Activated CD4-positive, alpha-beta memory T cell treated with anti-CD3 and anti-CD28 coated beads, Interleukin-2, amount 10 ng/mL, durations not matched to agents 7 days and 5 days (primary cell): ENCODE results near the gene GAS2L2. TPM values are rescaled to one million over a fixed set of nuclear protein-coding genes. Genes with fewer than 3 reads are reported as not detected.

Experiments used
- CTCF ChIA-PET: fragments of 350-600 bp; sonication (Branson Sonifier 250); formaldehyde crosslinking; loops from one replicate; lab custom pipeline; 2021; ENCODE audit warnings: antibody characterized with exemption, inconsistent platforms; lab: Charles Lee
- POLR2A ChIA-PET: fragments of 350-600 bp; sonication (Branson Sonifier 250); formaldehyde crosslinking; loops from one replicate; lab custom pipeline; 2021; ENCODE audit warnings: antibody characterized with exemption; lab: Charles Lee
- DNase-seq: peaks from one replicate; pipeline ENCODE4 v3.0.0-alpha.2; 2020
- H3K27ac Mint-ChIP-seq: one replicate; pipeline ENCODE4 v1.8.0; 2021; ENCODE audit warnings: mild to moderate bottlenecking, mixed read lengths
- H3K27me3 Mint-ChIP-seq: one replicate; pipeline ENCODE4 v1.8.0; 2021; ENCODE audit warnings: mixed read lengths
- H3K36me3 Mint-ChIP-seq: one replicate; pipeline ENCODE4 v1.8.0; 2021; ENCODE audit warnings: low read depth, mixed read lengths
- H3K4me1 Mint-ChIP-seq: one replicate; pipeline ENCODE4 v1.8.0; 2021; ENCODE audit warnings: mixed read lengths
- H3K4me3 Mint-ChIP-seq: one replicate; pipeline ENCODE4 v1.8.0; 2021; ENCODE audit warnings: mild to moderate bottlenecking, mixed read lengths
- H3K9me3 Mint-ChIP-seq: one replicate; pipeline ENCODE4 v1.8.0; 2021; ENCODE audit warnings: mixed read lengths
- total RNA-seq, 2 experiments: library from RNA; stranded (reverse); gene quantifications; one replicate each; pipeline ENCODE4 v1.2.3, GENCODE V29; 2021

GAS2L2 gene
- total RNA-seq, 2 experiments from 2014 or later = not detected

GRCh38 chr17:35742496-35742895 lies 10.5 kb downstream of the GAS2L2 start:
- Mint-ChIP-seq H3K4me1 (peaks cover 6% of the 10 kb centered on the region), H3K9me3 (no peaks in the 10 kb centered on the region), H3K27ac (no peak overlapping the region), H3K4me3 (no peak overlapping the region), H3K36me3 (no peaks in the 10 kb centered on the region), H3K27me3 (peaks cover 38% of the 10 kb centered on the region)
- DNase-seq = no peak
- POLR2A ChIA-PET = no interaction called here
- CTCF ChIA-PET = no interaction called here

- no peak overlapping the region for H3K27ac Mint-ChIP-seq
- H3K4me1 Mint-ChIP-seq = peaks cover 6% of the 10 kb centered on the region
- H3K9me3 Mint-ChIP-seq = no peaks in the 10 kb centered on the region
- CTCF ChIA-PET = no interaction called here
- peaks cover 38% of the 10 kb centered on the region for H3K27me3 Mint-ChIP-seq
- DNase-seq = peak; percentile 29
- no peak overlapping the region for H3K4me3 Mint-ChIP-seq
- H3K36me3 Mint-ChIP-seq = no peaks in the 10 kb centered on the region
- POLR2A ChIA-PET = no interaction called here
Observed at GRCh38 chr17:35740997-35741931, 11.8 kb downstream of the GAS2L2 start.

DNA sequence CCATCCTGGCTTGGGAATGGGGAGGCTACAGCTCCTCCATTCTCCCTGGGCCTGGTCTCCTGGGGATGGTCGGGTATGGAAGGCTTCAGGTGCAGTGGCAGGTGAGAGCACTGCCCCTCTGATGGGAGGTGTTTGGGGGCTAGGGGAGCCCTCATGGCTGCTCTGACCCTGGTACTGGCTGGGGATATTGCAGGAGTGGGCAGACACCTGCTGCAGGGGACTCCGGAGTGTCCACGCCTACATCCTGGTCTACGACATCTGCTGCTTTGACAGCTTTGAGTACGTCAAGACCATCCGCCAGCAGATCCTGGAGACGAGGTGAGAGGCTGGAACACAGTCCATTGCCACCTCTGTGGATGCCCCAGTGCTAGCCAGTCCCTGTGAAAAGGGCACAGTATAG lies 12.8 kb downstream of the GAS2L2 start:
- Mint-ChIP-seq H3K4me3 (no peak overlapping the region), H3K36me3 (no peaks in the 10 kb centered on the region), H3K4me1 (peaks cover 6% of the 10 kb centered on the region), H3K27ac (no peak overlapping the region), H3K9me3 (no peaks in the 10 kb centered on the region), H3K27me3 (peaks cover 38% of the 10 kb centered on the region)
- ChIA-PET POLR2A (interaction anchor here (1.0 kb wide), 1 partner anchor 18 kb away, joined by 3 read pairs; no protein-coding TSS in a partner anchor), CTCF (interaction anchor here (1.0 to 1.3 kb wide), 4 partner anchors 7 to 127 kb away, joined by 3 to 5 read pairs (median 3); no protein-coding TSS in a partner anchor)
- no peak for DNase-seq

- Mint-ChIP-seq H3K27ac (no peak overlapping the region), H3K9me3 (no peaks in the 10 kb centered on the region), H3K4me1 (peaks cover 6% of the 10 kb centered on the region), H3K27me3 (peaks cover 32% of the 10 kb centered on the region), H3K4me3 (no peak overlapping the region), H3K36me3 (no peaks in the 10 kb centered on the region)
- ChIA-PET CTCF (interaction anchor here (0.7 to 1.3 kb wide), 2 partner anchors 9 to 25 kb away, joined by 3 read pairs; no protein-coding TSS in a partner anchor), POLR2A (interaction anchor here (1.1 kb wide), 1 partner anchor 71 kb away, joined by 3 read pairs; the partner anchor contains the start of gene TAF15)
- no peak for DNase-seq
Observed at GRCh38 chr17:35738519-35739133, 14.4 kb downstream of the GAS2L2 start.

GRCh38 chr17:35736236-35736635 lies 16.8 kb downstream of the GAS2L2 start:
- no peak overlapping the region for H3K4me3 Mint-ChIP-seq
- H3K27me3 Mint-ChIP-seq = peaks cover 34% of the 10 kb centered on the region
- H3K27ac Mint-ChIP-seq = no peak overlapping the region

DNA sequence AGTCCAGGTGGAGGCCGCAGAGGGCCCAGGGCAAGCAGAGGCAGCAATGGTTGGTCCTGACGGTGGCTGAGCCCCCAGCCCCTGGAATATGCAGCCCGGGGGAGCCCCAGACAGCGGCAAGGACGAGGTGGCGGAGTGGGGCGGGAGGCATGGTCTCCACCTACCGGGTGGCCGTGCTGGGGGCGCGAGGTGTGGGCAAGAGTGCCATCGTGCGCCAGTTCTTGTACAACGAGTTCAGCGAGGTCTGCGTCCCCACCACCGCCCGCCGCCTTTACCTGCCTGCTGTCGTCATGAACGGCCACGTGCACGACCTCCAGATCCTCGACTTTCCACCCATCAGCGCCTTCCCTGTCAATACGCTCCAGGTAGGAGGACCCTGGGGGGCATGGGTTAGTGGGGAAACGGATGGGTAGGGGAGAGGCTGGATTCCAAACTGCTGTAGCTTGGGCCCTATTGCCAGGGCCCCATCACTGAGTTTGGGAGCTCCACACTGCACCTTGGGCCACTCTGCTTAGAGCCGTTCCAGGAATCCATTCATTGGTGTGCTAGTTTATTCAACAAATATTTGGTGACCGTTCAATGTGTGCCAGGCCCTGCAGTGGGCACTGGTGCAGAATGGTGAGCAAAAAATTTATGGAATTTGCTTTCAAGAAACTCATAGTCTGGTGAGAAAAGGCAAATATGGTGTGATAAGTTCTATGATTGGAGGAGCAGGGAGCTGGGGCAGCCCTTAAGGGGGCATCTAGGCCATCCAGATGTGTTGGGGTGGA lies 17.8 kb downstream of the GAS2L2 start:
- Mint-ChIP-seq H3K36me3 (peaks cover 6% of the 10 kb centered on the region), H3K27me3 (peaks cover 36% of the 10 kb centered on the region), H3K4me3 (no peak overlapping the region), H3K27ac (no peak overlapping the region), H3K4me1 (peaks cover 6% of the 10 kb centered on the region), H3K9me3 (no peaks in the 10 kb centered on the region)
- POLR2A ChIA-PET = no interaction called here
- no peak for DNase-seq
- CTCF ChIA-PET = interaction anchor here (1.5 kb wide), 1 partner anchor 12 kb away, joined by 4 read pairs; no protein-coding TSS in a partner anchor

More at GRCh38 chr17:35736236-35736635, 16.8 kb downstream of the GAS2L2 start:
- Mint-ChIP-seq H3K36me3 (no peaks in the 10 kb centered on the region), H3K9me3 (no peaks in the 10 kb centered on the region), H3K4me1 (peaks cover 5% of the 10 kb centered on the region)
- CTCF ChIA-PET = interaction anchor here (1.5 kb wide), 1 partner anchor 11 kb away, joined by 4 read pairs; no protein-coding TSS in a partner anchor
- POLR2A ChIA-PET = interaction anchor here (1.3 kb wide), 1 partner anchor 23 kb away, joined by 3 read pairs; no protein-coding TSS in a partner anchor
- no peak for DNase-seq

GRCh38 chr17:35734396-35734795 lies 18.6 kb downstream of the GAS2L2 start:
- no peak overlapping the region for H3K27ac Mint-ChIP-seq

GRCh38 chr17:35733366-35733765 lies 19.7 kb downstream of the GAS2L2 start:
- POLR2A ChIA-PET = no interaction called here
- CTCF ChIA-PET = no interaction called here
- no peak overlapping the region for H3K27ac Mint-ChIP-seq
- H3K27me3 Mint-ChIP-seq = peaks cover 24% of the 10 kb centered on the region
- peaks cover 6% of the 10 kb centered on the region for H3K36me3 Mint-ChIP-seq
- H3K4me1 Mint-ChIP-seq = peaks cover 6% of the 10 kb centered on the region
- H3K9me3 Mint-ChIP-seq = no peaks in the 10 kb centered on the region
- no peak for DNase-seq
- no peak overlapping the region for H3K4me3 Mint-ChIP-seq

More at GRCh38 chr17:35734396-35734795, 18.6 kb downstream of the GAS2L2 start:
- ChIA-PET CTCF (no interaction called here), POLR2A (no interaction called here)
- H3K36me3 Mint-ChIP-seq = peaks cover 6% of the 10 kb centered on the region
- no peak for DNase-seq
- no peaks in the 10 kb centered on the region for H3K9me3 Mint-ChIP-seq
- no peak overlapping the region for H3K4me3 Mint-ChIP-seq
- H3K27me3 Mint-ChIP-seq = peaks cover 28% of the 10 kb centered on the region
- H3K4me1 Mint-ChIP-seq = peaks cover 6% of the 10 kb centered on the region

GRCh38 chr17:35732806-35733136 lies 20.3 kb downstream of the GAS2L2 start:
- peaks cover 6% of the 10 kb centered on the region for H3K4me1 Mint-ChIP-seq
- peaks cover 10% of the 10 kb centered on the region for H3K36me3 Mint-ChIP-seq
- CTCF ChIA-PET = no interaction called here
- POLR2A ChIA-PET = no interaction called here
- no peak overlapping the region for H3K27ac Mint-ChIP-seq
- peaks cover 24% of the 10 kb centered on the region for H3K27me3 Mint-ChIP-seq
- no peak overlapping the region for H3K4me3 Mint-ChIP-seq
- H3K9me3 Mint-ChIP-seq = no peaks in the 10 kb centered on the region
- no peak for DNase-seq

GRCh38 chr17:35731917-35732805 lies 20.9 kb downstream of the GAS2L2 start:
- no peak for DNase-seq
- ChIA-PET CTCF (interaction anchor here (1.3 to 1.5 kb wide), 2 partner anchors 15 to 32 kb away, joined by 3 to 7 read pairs; no protein-coding TSS in a partner anchor), POLR2A (interaction anchor here (1.1 kb wide), 1 partner anchor 10 kb away, joined by 3 read pairs; no protein-coding TSS in a partner anchor)
- H3K4me1 Mint-ChIP-seq = peaks cover 6% of the 10 kb centered on the region
- H3K27ac Mint-ChIP-seq = no peak overlapping the region
- H3K9me3 Mint-ChIP-seq = no peaks in the 10 kb centered on the region
- H3K36me3 Mint-ChIP-seq = peaks cover 15% of the 10 kb centered on the region
- H3K4me3 Mint-ChIP-seq = no peak overlapping the region
- H3K27me3 Mint-ChIP-seq = peaks cover 24% of the 10 kb centered on the region

DNA sequence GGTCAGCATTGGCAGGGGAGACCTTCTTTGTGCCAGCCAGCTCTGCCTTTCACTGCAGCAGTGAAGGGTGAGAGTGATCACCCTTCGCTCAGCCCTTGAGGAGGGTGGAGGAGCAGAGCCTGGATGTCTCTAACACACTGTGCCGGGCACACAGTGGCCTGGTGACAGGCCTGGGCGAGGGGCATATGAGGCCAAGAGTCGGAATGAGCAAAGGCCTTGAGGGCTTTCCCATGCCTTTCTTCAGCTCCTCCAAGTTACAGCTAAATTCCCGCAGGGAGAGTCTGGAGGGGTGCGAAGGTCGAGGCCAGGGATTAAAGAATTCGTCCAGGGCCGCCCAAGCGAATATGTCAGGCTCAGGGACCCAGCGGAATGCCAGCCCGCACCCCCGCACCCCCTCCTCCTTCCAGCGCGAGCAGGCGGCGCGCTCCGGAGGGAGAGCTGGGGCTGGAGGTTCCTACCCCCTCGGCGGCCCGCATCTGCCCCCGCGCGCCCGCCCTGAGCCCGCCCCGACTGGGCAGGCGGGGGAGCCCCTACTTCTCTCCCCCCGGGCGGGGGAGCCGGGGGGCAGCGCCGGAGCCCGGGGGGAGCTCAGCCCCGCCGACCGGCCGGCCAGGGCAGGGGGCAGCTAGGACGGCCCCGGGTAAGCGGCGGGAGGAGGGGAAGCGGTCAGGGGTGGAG lies 21.7 kb downstream of the GAS2L2 start, which contains the start of gene RASL10B:
Gene RASL10B, plus strand, starts transcription at position 401 of the 678 bp plus-strand sequence. CDS start 3,546 bp downstream, outside the sequence.
- DNase-seq = no peak
- H3K27ac Mint-ChIP-seq = no peak within 1 kb of the TSS
- POLR2A ChIA-PET = interaction anchor here (0.6 to 1.1 kb wide), 2 partner anchors 10 to 195 kb away, joined by 3 read pairs; no protein-coding TSS in a partner anchor

More for the DNA sequence above, 21.7 kb downstream of the GAS2L2 start, which contains the start of gene RASL10B:
- CTCF ChIA-PET = interaction anchor here (1.3 to 1.5 kb wide), 2 partner anchors 16 to 33 kb away, joined by 3 to 7 read pairs; no protein-coding TSS in a partner anchor
- no peaks in the 10 kb centered on the region for H3K9me3 Mint-ChIP-seq
- peaks cover 16% of the 10 kb centered on the region for H3K36me3 Mint-ChIP-seq
- H3K4me1 Mint-ChIP-seq = peaks cover 6% of the 10 kb centered on the region
- H3K27me3 Mint-ChIP-seq = peaks cover 24% of the 10 kb centered on the region
- no peak within 1 kb of the TSS for H3K4me3 Mint-ChIP-seq
